HAP-1 (cell line): ENCODE results near the gene SYT6.

ENCODE experiments used
- DNase-seq, 2 experiments: peaks; one replicate each; pipeline ENCODE4 v3.0.0-alpha.2; 2016 to 2020; ENCODE audit warnings: low spot score in 2 of 2
- H3K27me3 ChIP-seq: fragments of 250-450 bp; sonication (Bioruptor Pico); 2 replicates; pipeline ENCODE4 v1.5.1; 2020; ENCODE audit warnings: low read depth, mild to moderate bottlenecking, moderate library complexity
- H3K36me3 ChIP-seq: fragments of 250-450 bp; sonication (Bioruptor Pico); replicated peaks from 2 replicates; pipeline ENCODE4 v1.5.1; 2020; ENCODE audit warnings: mild to moderate bottlenecking
- H3K4me1 ChIP-seq: fragments of 250-450 bp; sonication (Bioruptor Pico); 2 replicates; pipeline ENCODE4 v1.5.1; 2020; ENCODE audit warnings: mild to moderate bottlenecking
- H3K4me3 ChIP-seq: fragments of 250-450 bp; sonication (Bioruptor Pico); 2 replicates; pipeline ENCODE4 v1.5.1; 2020; ENCODE audit warnings: mild to moderate bottlenecking, moderate library complexity
- H3K9me3 ChIP-seq: fragments of 250-450 bp; sonication (Bioruptor Pico); 2 replicates; pipeline ENCODE4 v1.5.1; 2020; ENCODE audit warnings: mild to moderate bottlenecking, moderate library complexity
- in situ Hi-C: fragments of 300-500 bp; cut with MboI; formaldehyde crosslinking; loops from 3 replicates; pipeline ENCODE4 v1.14.3; 2020; ENCODE audit warnings: low sequenced_read_pairs, inconsistent platforms, mixed read lengths

The SYT6 gene

GRCh38 chr1:114107474-114108435 is 45.9 kb downstream of the SYT6 start:
- in situ Hi-C loops: no loop called here
- H3K9me3 ChIP-seq: no peaks in the 10 kb centered on the region
- H3K4me1 ChIP-seq: no peaks in the 10 kb centered on the region
- H3K27me3 ChIP-seq: no peaks in the 10 kb centered on the region
- DNase-seq: no peak
- no peak overlapping the region for H3K4me3 ChIP-seq
- H3K36me3 ChIP-seq: no peaks in the 10 kb centered on the region

- DNase-seq: no peak
- H3K4me3 ChIP-seq: no peak overlapping the region
- no peaks in the 10 kb centered on the region for H3K9me3 ChIP-seq
- H3K36me3 ChIP-seq: no peaks in the 10 kb centered on the region
- in situ Hi-C loops: no loop called here
- H3K4me1 ChIP-seq: no peaks in the 10 kb centered on the region
- H3K27me3 ChIP-seq: no peaks in the 10 kb centered on the region
Measured at GRCh38 chr1:114105421-114105979, 48.2 kb downstream of the SYT6 start.

GRCh38 chr1:114104949-114105348 is 48.7 kb downstream of the SYT6 start:
- Histone ChIP-seq H3K36me3 (no peaks in the 10 kb centered on the region), H3K4me1 (no peaks in the 10 kb centered on the region), H3K9me3 (no peaks in the 10 kb centered on the region), H3K4me3 (no peak overlapping the region), H3K27me3 (no peaks in the 10 kb centered on the region)
- DNase-seq: peak in 1 of 2 experiments; percentile 11
- in situ Hi-C loops: no loop called here

- Histone ChIP-seq H3K27me3 (no peaks in the 10 kb centered on the region), H3K9me3 (no peaks in the 10 kb centered on the region), H3K4me3 (no peak overlapping the region), H3K4me1 (no peaks in the 10 kb centered on the region), H3K36me3 (no peaks in the 10 kb centered on the region)
- in situ Hi-C loops: no loop called here
- DNase-seq: no peak
Measured at GRCh38 chr1:114103992-114104391, 49.7 kb downstream of the SYT6 start.

- Histone ChIP-seq H3K36me3 (no peaks in the 10 kb centered on the region), H3K4me1 (no peaks in the 10 kb centered on the region), H3K27me3 (no peaks in the 10 kb centered on the region), H3K9me3 (no peaks in the 10 kb centered on the region), H3K4me3 (no peak overlapping the region)
- in situ Hi-C loops: no loop called here
- DNase-seq: no peak
Measured at GRCh38 chr1:114102136-114102535, 51.5 kb downstream of the SYT6 start.

GRCh38 chr1:114100148-114100547 is 53.5 kb downstream of the SYT6 start:
- H3K36me3 ChIP-seq: no peaks in the 10 kb centered on the region
- H3K4me3 ChIP-seq: no peak overlapping the region
- H3K27me3 ChIP-seq: no peaks in the 10 kb centered on the region
- in situ Hi-C loops: no loop called here
- no peak for DNase-seq
- H3K9me3 ChIP-seq: no peaks in the 10 kb centered on the region
- H3K4me1 ChIP-seq: no peaks in the 10 kb centered on the region

- Histone ChIP-seq H3K4me1 (no peaks in the 10 kb centered on the region), H3K36me3 (no peaks in the 10 kb centered on the region), H3K4me3 (no peak overlapping the region), H3K27me3 (no peaks in the 10 kb centered on the region), H3K9me3 (no peaks in the 10 kb centered on the region)
- DNase-seq: no peak
- in situ Hi-C loops: no loop called here
Measured at GRCh38 chr1:114099268-114099667, 54.4 kb downstream of the SYT6 start.

GRCh38 chr1:114097109-114097508 is 56.6 kb downstream of the SYT6 start:
- in situ Hi-C loops: no loop called here
- Histone ChIP-seq H3K27me3 (no peaks in the 10 kb centered on the region), H3K4me3 (no peak overlapping the region), H3K4me1 (no peaks in the 10 kb centered on the region), H3K36me3 (no peaks in the 10 kb centered on the region), H3K9me3 (no peaks in the 10 kb centered on the region)
- DNase-seq: no peak

- Histone ChIP-seq H3K36me3 (no peaks in the 10 kb centered on the region), H3K4me1 (no peaks in the 10 kb centered on the region), H3K4me3 (no peak overlapping the region), H3K27me3 (0 out of 2 replicates have a peak, but pooled peaks cover 2% of the 10 kb centered on the region), H3K9me3 (no peaks in the 10 kb centered on the region)
- in situ Hi-C loops: no loop called here
- DNase-seq: no peak
Measured at GRCh38 chr1:114094675-114095074, 59.0 kb downstream of the SYT6 start.

- in situ Hi-C loops: no loop called here
- 0 out of 2 replicates have a peak, but pooled peaks cover 2% of the 10 kb centered on the region for H3K27me3 ChIP-seq
- H3K4me1 ChIP-seq: no peaks in the 10 kb centered on the region
- DNase-seq: no peak
- no peaks in the 10 kb centered on the region for H3K36me3 ChIP-seq
- H3K9me3 ChIP-seq: no peaks in the 10 kb centered on the region
- no peak overlapping the region for H3K4me3 ChIP-seq
Measured at GRCh38 chr1:114094363-114094634, 59.4 kb downstream of the SYT6 start.

- Histone ChIP-seq H3K27me3 (0 out of 2 replicates have a peak, but pooled peaks cover 2% of the 10 kb centered on the region), H3K4me3 (no peak overlapping the region), H3K9me3 (no peaks in the 10 kb centered on the region), H3K4me1 (no peaks in the 10 kb centered on the region), H3K36me3 (no peaks in the 10 kb centered on the region)
- in situ Hi-C loops: no loop called here
- DNase-seq: no peak
Measured at GRCh38 chr1:114093624-114094362, 59.9 kb downstream of the SYT6 start.

- DNase-seq: no peak
- in situ Hi-C loops: no loop called here
- Histone ChIP-seq H3K4me3 (no peak overlapping the region), H3K27me3 (0 out of 2 replicates have a peak, but pooled peaks cover 2% of the 10 kb centered on the region), H3K9me3 (no peaks in the 10 kb centered on the region), H3K4me1 (no peaks in the 10 kb centered on the region), H3K36me3 (no peaks in the 10 kb centered on the region)
Measured at GRCh38 chr1:114092186-114093062, 61.2 kb downstream of the SYT6 start.

- Histone ChIP-seq H3K4me1 (no peaks in the 10 kb centered on the region), H3K4me3 (no peak overlapping the region), H3K36me3 (no peaks in the 10 kb centered on the region), H3K27me3 (0 out of 2 replicates have a peak, but pooled peaks cover 2% of the 10 kb centered on the region), H3K9me3 (no peaks in the 10 kb centered on the region)
- DNase-seq: no peak
- in situ Hi-C loops: no loop called here
Measured at GRCh38 chr1:114091711-114092110, 62.0 kb downstream of the SYT6 start.
